HepG2 (cell line): Measurements from ENCODE around the gene MUTYH. TPM values are rescaled to one million over a fixed set of nuclear protein-coding genes. Genes with fewer than 3 reads are reported as not detected.
A peak's percentile ranks its signal among the peaks of the same experiment; 100 is the strongest.

Source experiments
- GATA4 ChIP-seq: sonication (generic); IDR thresholded peaks from 2 replicates; pipeline ENCODE4 v1.6.1; 2016; ENCODE audit warnings: antibody characterized with exemption, low read depth, borderline replicate concordance
- HDAC1 ChIP-seq: sonication (generic); formaldehyde crosslinking; IDR thresholded peaks from 2 replicates; pipeline ENCODE4 v1.5.1; 2020; ENCODE audit warnings: mild to moderate bottlenecking, missing genetic modification reagents
- HNRNPLL ChIP-seq: fragments of 200-400 bp; formaldehyde crosslinking; IDR thresholded peaks from 2 replicates; pipeline ENCODE4 v1.6.1; 2017; ENCODE audit warnings: mild to moderate bottlenecking, low read depth, low read length; ENCODE audit not compliant: poor library complexity, severe bottlenecking
- MAFF ChIP-seq: IDR thresholded peaks from 2 replicates; pipeline ENCODE4 v1.6.1; 2011; ENCODE audit warnings: low read depth, low read length, improper control_type of control experiment
- MYNN ChIP-seq: sonication (generic); formaldehyde crosslinking; IDR thresholded peaks from 2 replicates; pipeline ENCODE4 v1.4.0; 2020; ENCODE audit warnings: mild to moderate bottlenecking, low read depth, missing genetic modification reagents
- NR2C2 ChIP-seq: sonication (generic); formaldehyde crosslinking; IDR thresholded peaks from 2 replicates; pipeline ENCODE4 v1.4.0; 2020; ENCODE audit warnings: missing genetic modification reagents, mild to moderate bottlenecking, moderate library complexity, borderline replicate concordance
- SETDB1 ChIP-seq: sonication (generic); formaldehyde crosslinking; IDR thresholded peaks from 2 replicates; pipeline ENCODE4 v1.5.1; 2020; ENCODE audit warnings: missing genetic modification reagents, mild to moderate bottlenecking, borderline replicate concordance
- SMAD3 ChIP-seq: sonication (generic); formaldehyde crosslinking; IDR thresholded peaks from 2 replicates; pipeline ENCODE4 v1.4.0; 2020; ENCODE audit warnings: missing genetic modification reagents
- SRSF9 ChIP-seq: fragments of 200-400 bp; formaldehyde crosslinking; IDR thresholded peaks from 2 replicates; pipeline ENCODE4 v1.6.1; 2018; ENCODE audit warnings: borderline replicate concordance, mild to moderate bottlenecking, low read depth, low read length; ENCODE audit not compliant: insufficient read depth, poor library complexity, severe bottlenecking
- ZBTB1 ChIP-seq: sonication (generic); formaldehyde crosslinking; IDR thresholded peaks from 2 replicates; pipeline ENCODE4 v1.4.0; 2020; ENCODE audit warnings: missing genetic modification reagents, borderline replicate concordance
- ZMYM3 ChIP-seq: sonication (generic); formaldehyde crosslinking; IDR thresholded peaks from 2 replicates; pipeline ENCODE4 v1.5.1; 2020; ENCODE audit warnings: mild to moderate bottlenecking, missing genetic modification reagents
- ZNF530 ChIP-seq: sonication (generic); formaldehyde crosslinking; IDR thresholded peaks from 2 replicates; pipeline ENCODE4 v1.5.0; 2020; ENCODE audit warnings: low read depth, mild to moderate bottlenecking, missing genetic modification reagents
- ZSCAN21 ChIP-seq: sonication (generic); formaldehyde crosslinking; IDR thresholded peaks from 2 replicates; pipeline ENCODE4 v1.8.0; 2022; ENCODE audit warnings: mild to moderate bottlenecking, missing genetic modification reagents, moderate library complexity, borderline replicate concordance
- polyA plus RNA-seq, 8 experiments: library from polyadenylated mRNA; depleted of rRNA in 3 of 8; stranded (reverse) in 7 of 8; unstranded in 1 of 8; fragments of >200 nt; fragmentation: Illumina TruSeq in 4 of 8; extraction: Trizol in 4 of 8; gene quantifications; 2 replicates each; pipeline versions ENCODE4 v1.2.1 to v1.2.3, GENCODE V29; 2011 to 2016; ENCODE audit warnings: low read depth in 4 of 8, missing spikeins in 1 of 8, mixed read lengths in 1 of 8; ENCODE audit not compliant: insufficient read depth in 1 of 8
- total RNA-seq, 5 experiments: library from RNA; depleted of rRNA; stranded (reverse); fragments of >200 nt; fragmentation: Illumina TruSeq; extraction: Trizol; gene quantifications; 2 replicates each; pipeline ENCODE4 v1.2.3, GENCODE V29; 2016; ENCODE audit warnings: low read depth in 1 of 5
- TF ChIP-seq, protein P1 (sequence below), 2 experiments: sonication (generic) in 1 of 2; formaldehyde crosslinking in 1 of 2; IDR thresholded peaks; 2 replicates each; pipeline versions ENCODE4 v1.5.1 to v1.6.1; 2011 to 2020; ENCODE audit warnings: borderline replicate concordance in 1 of 2, low read depth in 1 of 2, low read length in 1 of 2, mild to moderate bottlenecking in 1 of 2, missing genetic modification reagents in 1 of 2, moderate library complexity in 1 of 2
- TF ChIP-seq, protein P2 (sequence below): fragments of 450-650 bp; IDR thresholded peaks from 2 replicates; pipeline ENCODE4 v1.6.1; 2017
- TF ChIP-seq, protein P3 (sequence below): sonication (generic); formaldehyde crosslinking; IDR thresholded peaks from 2 replicates; pipeline ENCODE4 v1.4.0; 2020; ENCODE audit warnings: mild to moderate bottlenecking, missing genetic modification reagents
- TF ChIP-seq, protein P4 (sequence below): sonication (generic); formaldehyde crosslinking; IDR thresholded peaks from 2 replicates; pipeline ENCODE4 v1.5.0; 2020; ENCODE audit warnings: missing genetic modification reagents
- TF ChIP-seq, protein P5 (sequence below): sonication (generic); formaldehyde crosslinking; IDR thresholded peaks from 2 replicates; pipeline ENCODE4 v1.4.0; 2020; ENCODE audit warnings: mild to moderate bottlenecking, missing genetic modification reagents

Gene MUTYH
- total and polyA plus RNA-seq, 2 of the 13 experiments (the other 11 are each of a cell fraction or from before 2014, with no cell fraction given) = 16.3 to 17.1 TPM

GRCh38 chr1:45303520-45304310, 36.5 kb downstream of the MUTYH start (continued):
- TF ChIP-seq, protein P1, sequence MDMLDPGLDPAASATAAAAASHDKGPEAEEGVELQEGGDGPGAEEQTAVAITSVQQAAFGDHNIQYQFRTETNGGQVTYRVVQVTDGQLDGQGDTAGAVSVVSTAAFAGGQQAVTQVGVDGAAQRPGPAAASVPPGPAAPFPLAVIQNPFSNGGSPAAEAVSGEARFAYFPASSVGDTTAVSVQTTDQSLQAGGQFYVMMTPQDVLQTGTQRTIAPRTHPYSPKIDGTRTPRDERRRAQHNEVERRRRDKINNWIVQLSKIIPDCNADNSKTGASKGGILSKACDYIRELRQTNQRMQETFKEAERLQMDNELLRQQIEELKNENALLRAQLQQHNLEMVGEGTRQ (IDR thresholded peaks at IDR 0.05; ENCODE audit: low read depth, low read length) = no peak
- TF ChIP-seq, protein P1 (CRISPR knock-in tag; IDR thresholded peaks at IDR 0.05; ENCODE audit: borderline replicate concordance) = no peak
- TF ChIP-seq ZBTB1 (CRISPR knock-in tag) (no peak), ZMYM3 (CRISPR knock-in tag) (peak; percentile 60), ZSCAN21 (CRISPR knock-in tag) (peak; percentile 92; the same call in 1 of the 2 replicates), GATA4 (no peak), NR2C2 (CRISPR knock-in tag) (peak; percentile 46; the same call in 1 of the 2 replicates), MAFF (no peak), SMAD3 (CRISPR knock-in tag) (peak; percentile 42; the same call in 1 of the 2 replicates), SETDB1 (CRISPR knock-in tag) (no peak), HDAC1 (CRISPR knock-in tag) (peak; percentile 83), SRSF9 (no peak), HNRNPLL (peak; percentile 57), ZNF530 (CRISPR knock-in tag) (no peak), MYNN (CRISPR knock-in tag) (no peak; the same call in 1 of the 2 replicates)
- TF ChIP-seq, protein P2, sequence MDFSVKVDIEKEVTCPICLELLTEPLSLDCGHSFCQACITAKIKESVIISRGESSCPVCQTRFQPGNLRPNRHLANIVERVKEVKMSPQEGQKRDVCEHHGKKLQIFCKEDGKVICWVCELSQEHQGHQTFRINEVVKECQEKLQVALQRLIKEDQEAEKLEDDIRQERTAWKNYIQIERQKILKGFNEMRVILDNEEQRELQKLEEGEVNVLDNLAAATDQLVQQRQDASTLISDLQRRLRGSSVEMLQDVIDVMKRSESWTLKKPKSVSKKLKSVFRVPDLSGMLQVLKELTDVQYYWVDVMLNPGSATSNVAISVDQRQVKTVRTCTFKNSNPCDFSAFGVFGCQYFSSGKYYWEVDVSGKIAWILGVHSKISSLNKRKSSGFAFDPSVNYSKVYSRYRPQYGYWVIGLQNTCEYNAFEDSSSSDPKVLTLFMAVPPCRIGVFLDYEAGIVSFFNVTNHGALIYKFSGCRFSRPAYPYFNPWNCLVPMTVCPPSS = no peak
- TF ChIP-seq, protein P3, sequence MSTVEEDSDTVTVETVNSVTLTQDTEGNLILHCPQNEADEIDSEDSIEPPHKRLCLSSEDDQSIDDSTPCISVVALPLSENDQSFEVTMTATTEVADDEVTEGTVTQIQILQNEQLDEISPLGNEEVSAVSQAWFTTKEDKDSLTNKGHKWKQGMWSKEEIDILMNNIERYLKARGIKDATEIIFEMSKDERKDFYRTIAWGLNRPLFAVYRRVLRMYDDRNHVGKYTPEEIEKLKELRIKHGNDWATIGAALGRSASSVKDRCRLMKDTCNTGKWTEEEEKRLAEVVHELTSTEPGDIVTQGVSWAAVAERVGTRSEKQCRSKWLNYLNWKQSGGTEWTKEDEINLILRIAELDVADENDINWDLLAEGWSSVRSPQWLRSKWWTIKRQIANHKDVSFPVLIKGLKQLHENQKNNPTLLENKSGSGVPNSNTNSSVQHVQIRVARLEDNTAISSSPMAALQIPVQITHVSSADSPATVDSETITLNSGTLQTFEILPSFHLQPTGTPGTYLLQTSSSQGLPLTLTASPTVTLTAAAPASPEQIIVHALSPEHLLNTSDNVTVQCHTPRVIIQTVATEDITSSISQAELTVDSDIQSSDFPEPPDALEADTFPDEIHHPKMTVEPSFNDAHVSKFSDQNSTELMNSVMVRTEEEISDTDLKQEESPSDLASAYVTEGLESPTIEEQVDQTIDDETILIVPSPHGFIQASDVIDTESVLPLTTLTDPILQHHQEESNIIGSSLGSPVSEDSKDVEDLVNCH = no peak
- TF ChIP-seq, protein P4, sequence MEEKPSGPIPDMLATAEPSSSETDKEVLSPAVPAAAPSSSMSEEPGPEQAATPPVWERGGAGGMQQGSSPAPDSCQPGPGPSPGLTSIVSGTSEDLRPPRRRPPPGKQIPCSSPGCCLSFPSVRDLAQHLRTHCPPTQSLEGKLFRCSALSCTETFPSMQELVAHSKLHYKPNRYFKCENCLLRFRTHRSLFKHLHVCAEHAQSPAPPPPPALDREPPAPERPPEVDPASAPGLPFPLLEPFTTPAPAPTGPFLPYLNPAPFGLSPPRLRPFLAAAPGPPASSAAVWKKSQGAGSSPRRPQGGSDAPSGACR (CRISPR knock-in tag) = peak; percentile 94
- TF ChIP-seq, protein P5, sequence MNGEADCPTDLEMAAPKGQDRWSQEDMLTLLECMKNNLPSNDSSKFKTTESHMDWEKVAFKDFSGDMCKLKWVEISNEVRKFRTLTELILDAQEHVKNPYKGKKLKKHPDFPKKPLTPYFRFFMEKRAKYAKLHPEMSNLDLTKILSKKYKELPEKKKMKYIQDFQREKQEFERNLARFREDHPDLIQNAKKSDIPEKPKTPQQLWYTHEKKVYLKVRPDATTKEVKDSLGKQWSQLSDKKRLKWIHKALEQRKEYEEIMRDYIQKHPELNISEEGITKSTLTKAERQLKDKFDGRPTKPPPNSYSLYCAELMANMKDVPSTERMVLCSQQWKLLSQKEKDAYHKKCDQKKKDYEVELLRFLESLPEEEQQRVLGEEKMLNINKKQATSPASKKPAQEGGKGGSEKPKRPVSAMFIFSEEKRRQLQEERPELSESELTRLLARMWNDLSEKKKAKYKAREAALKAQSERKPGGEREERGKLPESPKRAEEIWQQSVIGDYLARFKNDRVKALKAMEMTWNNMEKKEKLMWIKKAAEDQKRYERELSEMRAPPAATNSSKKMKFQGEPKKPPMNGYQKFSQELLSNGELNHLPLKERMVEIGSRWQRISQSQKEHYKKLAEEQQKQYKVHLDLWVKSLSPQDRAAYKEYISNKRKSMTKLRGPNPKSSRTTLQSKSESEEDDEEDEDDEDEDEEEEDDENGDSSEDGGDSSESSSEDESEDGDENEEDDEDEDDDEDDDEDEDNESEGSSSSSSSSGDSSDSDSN (CRISPR knock-in tag) = peak; percentile 91
